Common myeloid progenitor, CD34-positive (primary cell): Measurements from ENCODE around the gene SERPINA5.
"Not testable (repeated sequence)": the region's sequence is repeated elsewhere in the genome, so short reads cannot be mapped to it uniquely, and the experiment has no call there.

Experiments used
- CTCF ChIA-PET: fragments of 350-600 bp; sonication (Branson Sonifier 250); formaldehyde crosslinking; loops from one replicate; lab custom pipeline; 2021; ENCODE audit warnings: antibody characterized with exemption; lab: Charles Lee
- POLR2A ChIA-PET: fragments of 350-600 bp; sonication (Branson Sonifier 250); formaldehyde crosslinking; loops from one replicate; lab custom pipeline; 2021; ENCODE audit warnings: antibody characterized with exemption; lab: Charles Lee
- DNase-seq, 3 donors: peaks; one replicate each; pipeline versions ENCODE4 v3.0.0 to v3.0.0-alpha.2; 2013
- H3K27ac ChIP-seq, 2 experiments: 1 replicate in 1 of 2; 2 replicates in 1 of 2; pipeline ENCODE4 v1.7.0; 2013; ENCODE audit warnings: inconsistent platforms in 2 of 2, low read length in 2 of 2, mild to moderate bottlenecking in 2 of 2, low read depth in 1 of 2, moderate library complexity in 1 of 2; ENCODE audit not compliant: severe bottlenecking in 2 of 2, insufficient read depth in 1 of 2, poor library complexity in 1 of 2
- H3K27me3 ChIP-seq, 5 experiments: replicated peaks in 2 of 5; 1 replicate in 3 of 5; 2 replicates in 2 of 5; pipeline versions ENCODE4 v1.6.1 to v1.7.0; 2013; ENCODE audit warnings: low read length in 4 of 5, mild to moderate bottlenecking in 2 of 5, moderate library complexity in 2 of 5, inconsistent platforms in 1 of 5; ENCODE audit not compliant: insufficient read depth in 5 of 5, control insufficient read depth in 4 of 5
- H3K36me3 ChIP-seq, 4 experiments: 1 replicate in 2 of 4; 2 replicates in 2 of 4; pipeline versions ENCODE4 v1.6.1 to v1.7.0; 2013; ENCODE audit warnings: low read length in 3 of 4, control low read depth in 1 of 4, mild to moderate bottlenecking in 1 of 4; ENCODE audit not compliant: control insufficient read depth in 4 of 4, insufficient read depth in 4 of 4
- H3K4me1 ChIP-seq, 4 experiments: 1 replicate in 3 of 4; 2 replicates in 1 of 4; pipeline versions ENCODE4 v1.6.1 to v1.7.1; 2013; ENCODE audit warnings: low read length in 3 of 4, mild to moderate bottlenecking in 3 of 4, control low read depth in 1 of 4, inconsistent platforms in 1 of 4, moderate library complexity in 1 of 4; ENCODE audit not compliant: control insufficient read depth in 4 of 4, insufficient read depth in 4 of 4; ENCODE audit errors: control extremely low read depth in 1 of 4
- H3K4me3 ChIP-seq, 7 experiments: 1 replicate in 4 of 7; 2 replicates in 3 of 7; pipeline versions ENCODE4 v1.5.1 to v1.7.0; 2013; ENCODE audit warnings: mild to moderate bottlenecking in 7 of 7, low read length in 6 of 7, moderate library complexity in 6 of 7, inconsistent platforms in 2 of 7, low read depth in 2 of 7, control low read depth in 1 of 7; ENCODE audit not compliant: insufficient read depth in 4 of 7, control insufficient read depth in 1 of 7; ENCODE audit errors: extremely low read depth in 1 of 7
- H3K9me3 ChIP-seq, 5 experiments: 1 replicate in 4 of 5; 2 replicates in 1 of 5; pipeline versions ENCODE4 v1.6.1 to v1.7.1; 2013; ENCODE audit warnings: low read length in 4 of 5, mild to moderate bottlenecking in 2 of 5, inconsistent platforms in 1 of 5, low read depth in 1 of 5, moderate library complexity in 1 of 5; ENCODE audit not compliant: control insufficient read depth in 4 of 5, insufficient read depth in 2 of 5; ENCODE audit errors: control extremely low read depth in 1 of 5
- whole genome bisulfite sequencing: methylation state at CpG from one replicate; pipeline ENCODE4 v1.1.5; 2013; ENCODE audit not compliant: insufficient coverage; 5-methylcytosine and 5-hydroxymethylcytosine counted together

Gene SERPINA5

DNA sequence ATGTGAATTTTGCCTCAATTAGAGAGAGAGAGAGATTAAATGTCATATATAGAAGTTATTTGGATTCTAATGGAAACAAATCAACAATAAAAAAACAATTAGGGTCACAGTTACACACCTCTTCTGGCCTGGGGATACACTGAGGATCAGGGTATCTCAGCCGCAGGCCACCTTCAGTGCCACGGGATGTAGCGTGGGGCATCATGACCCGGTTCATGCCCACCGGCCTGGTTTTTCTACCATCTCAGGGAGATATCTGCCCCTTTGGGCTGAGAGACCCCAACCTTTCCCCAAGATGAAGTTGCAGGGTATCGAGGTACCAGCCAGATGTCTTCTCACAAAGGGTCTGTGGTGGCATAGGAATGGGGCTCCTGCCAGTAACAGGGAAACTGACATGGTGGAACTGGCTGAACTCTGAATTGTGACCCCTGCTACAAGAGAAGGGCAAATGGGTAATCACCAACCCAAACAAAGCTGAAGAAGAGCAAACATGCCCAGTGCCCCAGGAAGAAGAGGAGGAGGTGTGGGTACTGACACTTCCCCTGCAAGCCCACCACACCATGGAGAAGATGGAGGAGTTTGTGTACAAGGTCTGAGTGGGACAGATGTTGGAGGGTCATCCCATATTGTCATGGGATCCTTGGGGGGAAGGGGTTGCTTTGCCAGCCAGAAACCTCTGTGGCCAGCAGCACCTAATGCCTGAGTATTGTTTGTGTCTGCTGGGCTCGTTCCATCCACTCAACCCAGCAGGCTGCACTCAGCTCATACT is 50.5 kb downstream of the SERPINA5 start:
- Histone ChIP-seq H3K4me1 (no peaks in the 10 kb centered on the region), H3K9me3 (peaks cover 0 to 3% (median 0%) of the 10 kb centered on the region in 5 experiments), H3K27me3 (peaks cover 0 to 31% (median 2%) of the 10 kb centered on the region in 5 experiments), H3K4me3 (no peak overlapping the region), H3K27ac (no peak overlapping the region), H3K36me3 (no peaks in the 10 kb centered on the region)
- POLR2A ChIA-PET, result no interaction called here
- 97% methylated on average over 6 of the region's 7 CpGs for WGBS
- CTCF ChIA-PET, result no interaction called here
- DNase-seq, result no peak

DNA sequence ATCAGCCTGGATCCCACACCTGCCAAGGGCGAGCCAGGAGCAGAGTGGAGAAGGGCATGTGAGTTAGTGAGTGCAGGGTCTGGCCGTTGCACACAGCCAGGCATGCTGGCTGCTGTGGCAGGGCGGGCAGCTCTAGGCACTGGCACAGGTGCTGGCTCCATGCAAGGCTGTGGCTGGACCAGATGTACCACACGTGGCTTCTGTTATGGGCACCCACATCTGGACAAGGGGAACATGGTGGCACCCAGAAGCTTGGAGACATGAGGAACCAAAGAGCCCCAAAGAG is 51.0 kb downstream of the SERPINA5 start:
- POLR2A ChIA-PET, result no interaction called here
- CTCF ChIA-PET, result no interaction called here
- Histone ChIP-seq H3K9me3 (peaks cover 0 to 3% (median 0%) of the 10 kb centered on the region in 5 experiments), H3K27ac (no peak overlapping the region), H3K4me3 (no peak overlapping the region), H3K4me1 (no peaks in the 10 kb centered on the region), H3K36me3 (no peaks in the 10 kb centered on the region), H3K27me3 (peaks cover 0 to 31% (median 2%) of the 10 kb centered on the region in 5 experiments)
- WGBS, result 94% methylated on average over 3 of the region's 4 CpGs
- DNase-seq, result no peak

DNA sequence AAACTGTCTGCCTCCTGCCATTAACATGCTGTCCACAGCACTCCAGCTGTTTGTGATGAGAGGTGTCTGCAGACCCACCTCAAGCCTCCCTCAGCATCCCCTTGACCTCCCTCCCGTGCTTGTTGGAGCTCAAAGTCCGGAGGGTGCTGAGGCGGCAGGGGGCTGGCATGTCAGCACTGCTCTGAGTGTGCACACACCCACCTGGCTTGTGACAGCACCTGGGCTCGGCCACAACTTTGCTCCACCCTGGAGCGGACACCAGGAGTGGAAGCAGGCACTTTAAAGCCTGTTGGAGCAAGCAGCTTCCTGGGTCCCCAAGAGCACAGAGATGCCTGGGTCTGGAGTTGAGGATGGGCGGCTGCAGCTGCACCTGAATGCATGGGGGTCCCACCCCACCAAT is 51.9 kb downstream of the SERPINA5 start:
- peaks cover 0 to 31% (median 2%) of the 10 kb centered on the region in 5 experiments for H3K27me3 ChIP-seq
- WGBS, result 90% methylated on average over 5 of the region's 6 CpGs
- no peak overlapping the region for H3K4me3 ChIP-seq
- POLR2A ChIA-PET, result no interaction called here
- no peak for DNase-seq
- CTCF ChIA-PET, result no interaction called here
- no peaks in the 10 kb centered on the region for H3K36me3 ChIP-seq
- H3K27ac ChIP-seq, result no peak overlapping the region
- peaks cover 0 to 3% (median 0%) of the 10 kb centered on the region in 5 experiments for H3K9me3 ChIP-seq
- no peaks in the 10 kb centered on the region for H3K4me1 ChIP-seq

DNA sequence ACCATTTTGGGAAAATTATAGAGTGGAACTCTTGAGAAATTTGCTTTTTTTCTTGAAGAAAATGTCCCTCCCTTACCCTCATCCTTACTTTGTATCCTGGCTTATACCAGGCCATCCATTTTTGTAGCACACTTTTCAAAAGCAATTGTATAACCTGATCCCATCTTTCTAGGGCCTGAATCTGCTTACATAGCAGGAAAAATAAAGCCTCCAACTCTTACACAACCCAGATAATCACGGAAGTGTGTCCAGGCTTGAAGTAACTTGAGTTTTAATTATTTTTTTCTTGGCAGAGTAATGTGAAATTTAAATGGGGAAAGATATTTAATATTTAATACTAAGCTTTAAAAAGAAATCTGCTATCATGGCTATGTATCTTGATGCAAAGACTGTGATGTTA is 53.9 kb downstream of the SERPINA5 start:
- Histone ChIP-seq H3K27me3 (peaks cover 0 to 15% (median 0%) of the 10 kb centered on the region in 5 experiments), H3K4me3 (no peak overlapping the region), H3K36me3 (no peaks in the 10 kb centered on the region), H3K9me3 (peaks cover 0 to 3% (median 0%) of the 10 kb centered on the region in 5 experiments), H3K27ac (no peak overlapping the region), H3K4me1 (no peaks in the 10 kb centered on the region)
- no CpG with 5 or more reads among the region's 1 CpG for WGBS
- ChIA-PET POLR2A (no interaction called here), CTCF (no interaction called here)
- DNase-seq, result no peak

DNA sequence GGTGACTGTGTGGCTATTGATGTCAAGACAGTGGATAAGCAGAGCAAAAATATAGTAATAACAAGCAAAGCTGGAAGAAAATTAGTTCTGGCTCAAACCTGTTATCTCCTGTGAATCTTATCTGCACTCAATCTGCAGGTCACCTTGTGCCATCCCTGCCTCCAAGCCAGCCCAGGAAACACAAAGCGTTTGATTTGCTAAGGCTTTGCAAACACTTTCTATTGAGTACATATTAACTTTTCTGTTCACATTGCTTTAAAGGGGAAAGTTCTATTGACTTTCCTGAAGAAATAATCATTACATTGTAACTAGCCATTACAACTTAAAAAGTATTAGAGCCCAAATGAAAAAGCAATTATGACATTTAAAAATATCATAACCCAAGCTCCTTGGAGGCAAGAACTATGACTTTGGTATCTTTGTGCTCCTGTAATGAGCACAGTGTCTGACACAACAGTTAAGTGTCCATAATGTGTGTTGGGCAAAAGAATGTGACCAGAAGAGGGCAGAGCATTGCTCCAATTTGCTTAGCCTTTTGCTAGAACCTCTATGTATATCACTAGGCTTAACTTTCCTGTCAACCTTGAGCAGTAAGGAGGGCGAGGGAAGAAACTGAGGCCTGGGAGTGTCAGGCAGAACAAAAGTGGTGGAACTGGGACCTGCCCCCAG is 55.7 kb downstream of the SERPINA5 start:
- ChIA-PET POLR2A (no interaction called here), CTCF (no interaction called here)
- WGBS, result 63% methylated on average over 1 of the region's 2 CpGs
- no peaks in the 10 kb centered on the region for H3K36me3 ChIP-seq
- peaks cover 0 to 3% (median 0%) of the 10 kb centered on the region in 5 experiments for H3K9me3 ChIP-seq
- no peaks in the 10 kb centered on the region for H3K4me1 ChIP-seq
- H3K4me3 ChIP-seq, result no peak overlapping the region
- H3K27me3 ChIP-seq, result peaks cover 0 to 7% (median 0%) of the 10 kb centered on the region in 5 experiments
- peak in 1 of 3 donors; percentile 11 for DNase-seq
- H3K27ac ChIP-seq, result no peak overlapping the region

DNA sequence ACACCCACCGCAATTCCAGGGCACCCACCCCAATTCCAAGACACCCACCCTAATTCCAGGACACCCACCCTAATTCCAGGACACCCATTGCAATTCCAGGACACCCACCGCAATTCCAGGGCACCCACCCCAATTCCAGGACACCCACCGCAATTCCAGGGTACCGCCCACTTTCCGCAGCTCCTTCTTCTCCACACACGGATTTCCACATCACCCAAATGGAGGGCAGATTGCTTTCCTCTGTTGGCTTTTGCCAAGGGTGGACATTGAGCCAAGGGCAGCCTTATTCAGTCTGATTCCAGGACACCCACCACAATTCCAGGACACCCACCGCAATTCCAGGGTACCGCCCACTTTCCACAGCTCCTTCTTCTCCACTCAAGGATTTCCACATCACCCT is 56.6 kb downstream of the SERPINA5 start:
- H3K27me3 ChIP-seq, H3K9me3 ChIP-seq, H3K27ac ChIP-seq, H3K4me1 ChIP-seq, POLR2A ChIA-PET, H3K4me3 ChIP-seq, H3K36me3 ChIP-seq, CTCF ChIA-PET, DNase-seq: not testable (repeated sequence)
- WGBS, result 79% methylated on average over 4 of the region's 8 CpGs

DNA sequence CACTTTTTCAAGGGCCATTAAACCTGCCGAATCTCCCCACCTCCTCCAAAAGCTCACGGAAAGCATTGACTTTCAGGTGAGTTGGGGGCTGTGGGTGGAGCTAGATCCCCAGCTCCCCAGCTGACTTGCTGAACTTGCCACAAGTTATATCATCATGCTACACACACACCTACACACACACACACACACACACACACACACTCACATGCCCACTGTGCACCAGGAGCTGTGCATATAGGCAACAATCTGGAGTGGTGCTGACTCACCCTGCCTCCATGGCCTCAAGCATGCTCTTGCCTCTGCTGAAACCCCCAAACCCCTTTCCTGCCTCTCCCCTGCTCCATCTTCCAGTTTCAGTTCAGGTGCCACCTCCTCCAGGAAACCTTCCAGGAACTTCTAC is 57.1 kb downstream of the SERPINA5 start:
- ChIA-PET POLR2A (no interaction called here), CTCF (interaction anchor here (0.5 kb wide), 1 partner anchor 448 kb away, joined by 3 read pairs; no protein-coding TSS in a partner anchor)
- Histone ChIP-seq H3K4me1 (no peaks in the 10 kb centered on the region), H3K9me3 (no peaks in the 10 kb centered on the region), H3K4me3 (no peak overlapping the region), H3K27me3 (peaks cover 0 to 7% (median 0%) of the 10 kb centered on the region in 5 experiments), H3K36me3 (no peaks in the 10 kb centered on the region), H3K27ac (no peak overlapping the region)
- WGBS, result 73% methylated on average over 2 of the region's 2 CpGs
- no peak for DNase-seq
